Femur (tissue), 1 donor: ENCODE measurements around the gene TOX4.

Source experiments
- DNase-seq: peaks from one replicate; pipeline ENCODE4 v3.0.0-alpha.2; 2017

The TOX4 gene

GRCh38 chr14:21505012-21505553 is 28.1 kb downstream of the TOX4 start:
- no peak for DNase-seq

- DNase-seq, result no peak
These were observed 29.6 kb downstream of the TOX4 start for GRCh38 chr14:21506557-21506956.

GRCh38 chr14:21509432-21510143 is 32.6 kb downstream of the TOX4 start:
- no peak for DNase-seq

GRCh38 chr14:21510735-21511657 is 34.0 kb downstream of the TOX4 start, which contains the start of gene METTL3:
Gene METTL3 (minus strand): TSS chr14:21511340. CDS start chr14:21511223, 117 bp downstream.
- peak; percentile 99 for DNase-seq

- DNase-seq, result no peak
These were observed 37.3 kb downstream of the TOX4 start for GRCh38 chr14:21514341-21514740.

- DNase-seq, result no peak
These were observed 41.7 kb downstream of the TOX4 start for GRCh38 chr14:21518725-21519124.

- no peak for DNase-seq
These were observed 43.8 kb downstream of the TOX4 start for GRCh38 chr14:21520767-21521166.

- DNase-seq, result no peak
These were observed 44.5 kb downstream of the TOX4 start for GRCh38 chr14:21521501-21521900.

GRCh38 chr14:21523203-21523602 is 46.2 kb downstream of the TOX4 start:
- DNase-seq, result no peak

- DNase-seq, result no peak
These were observed 47.8 kb downstream of the TOX4 start for GRCh38 chr14:21524575-21525490.

GRCh38 chr14:21525571-21525961 is 48.6 kb downstream of the TOX4 start:
- DNase-seq, result peak; percentile 49

- DNase-seq, result peak; percentile 91
These were observed 49.1 kb downstream of the TOX4 start, which contains the start of gene SALL2 for GRCh38 chr14:21525962-21526671. Gene SALL2 (minus strand): TSS chr14:21526346. CDS start chr14:21526127, 219 bp downstream.

- no peak for DNase-seq
These were observed 49.8 kb downstream of the TOX4 start for GRCh38 chr14:21526672-21527317.

- DNase-seq, result no peak
These were observed 50.3 kb downstream of the TOX4 start for GRCh38 chr14:21527318-21527679.

- DNase-seq, result no peak
These were observed 51.7 kb downstream of the TOX4 start for GRCh38 chr14:21528381-21529348.

GRCh38 chr14:21529515-21529914 is 52.5 kb downstream of the TOX4 start:
- DNase-seq, result no peak

- DNase-seq, result no peak
These were observed 56.3 kb downstream of the TOX4 start for GRCh38 chr14:21533294-21533693.

GRCh38 chr14:21534576-21534975 is 57.6 kb downstream of the TOX4 start:
- no peak for DNase-seq

- no peak for DNase-seq
These were observed 58.8 kb downstream of the TOX4 start for GRCh38 chr14:21535545-21536417.
